HG03135 (cell line): Measurements from ENCODE around the gene SOS1.
"Not testable (repeated sequence)": the region's sequence is repeated elsewhere in the genome, so short reads cannot be mapped to it uniquely, and the experiment has no call there.

Experiments
- ATAC-seq: cut with Tn5 transposase; IDR thresholded peaks from one replicate; pipeline ENCODE4 v1.9.1; 2021; ENCODE audit warnings: mild to moderate bottlenecking, moderate library complexity; ENCODE audit not compliant: unreplicated experiment

Gene SOS1

GRCh38 chr2:39120771-39121522 is at the start of gene SOS1:
Gene SOS1 (minus strand): TSS chr2:39121051. CDS start chr2:39120422, 629 bp downstream.
- peak; percentile 57 for ATAC-seq

GRCh38 chr2:39164089-39164488 is 43.2 kb upstream of the SOS1 start:
- ATAC-seq, result no peak

- ATAC-seq, result no peak
Measured at GRCh38 chr2:39160982-39161381, 40.1 kb upstream of the SOS1 start.

GRCh38 chr2:39159283-39159682 is 38.4 kb upstream of the SOS1 start:
- no peak for ATAC-seq

GRCh38 chr2:39158351-39158750 is 37.5 kb upstream of the SOS1 start:
- ATAC-seq, result no peak

- no peak for ATAC-seq
Measured at GRCh38 chr2:39156846-39157245, 36.0 kb upstream of the SOS1 start.

GRCh38 chr2:39156107-39156506 is 35.3 kb upstream of the SOS1 start:
- no peak for ATAC-seq

- ATAC-seq, result not testable (repeated sequence)
Measured at GRCh38 chr2:39155573-39155972, 34.7 kb upstream of the SOS1 start.

GRCh38 chr2:39154944-39155343 is 34.1 kb upstream of the SOS1 start:
- ATAC-seq, result no peak

- no peak for ATAC-seq
Measured at GRCh38 chr2:39153312-39153711, 32.5 kb upstream of the SOS1 start.

GRCh38 chr2:39152504-39152903 is 31.7 kb upstream of the SOS1 start:
- ATAC-seq, result no peak

- no peak for ATAC-seq
Measured at GRCh38 chr2:39150890-39151497, 30.1 kb upstream of the SOS1 start.

- no peak for ATAC-seq
Measured at GRCh38 chr2:39150102-39150562, 29.3 kb upstream of the SOS1 start.

GRCh38 chr2:39146630-39147029 is 25.8 kb upstream of the SOS1 start:
- ATAC-seq, result no peak

GRCh38 chr2:39145906-39146421 is 25.1 kb upstream of the SOS1 start:
- ATAC-seq, result no peak

- no peak for ATAC-seq
Measured at GRCh38 chr2:39144416-39144815, 23.6 kb upstream of the SOS1 start.

GRCh38 chr2:39142904-39143605 is 22.2 kb upstream of the SOS1 start:
- no peak for ATAC-seq

- ATAC-seq, result no peak
Measured at GRCh38 chr2:39141334-39142271, 20.8 kb upstream of the SOS1 start.

GRCh38 chr2:39140948-39141333 is 20.1 kb upstream of the SOS1 start:
- ATAC-seq, result not testable (repeated sequence)

GRCh38 chr2:39140322-39140847 is 19.5 kb upstream of the SOS1 start:
- ATAC-seq, result no peak
